LNCaP clone FGC (cell line): ENCODE measurements around the gene MAML3.

ENCODE experiments used
- DNase-seq: peaks from one replicate; pipeline ENCODE4 v3.0.0-alpha.2; 2011; ENCODE audit warnings: low read depth
- H3K4me3 ChIP-seq: 2 replicates; pipeline ENCODE4 v1.5.1; 2011; ENCODE audit warnings: mild to moderate bottlenecking, low read depth, low read length, control low read depth
- CTCF ChIP-seq: IDR thresholded peaks from 2 replicates; pipeline ENCODE4 v1.5.1; 2012; ENCODE audit warnings: mild to moderate bottlenecking; ENCODE audit not compliant: control insufficient read depth, insufficient read depth; ENCODE audit errors: extremely low read depth

Gene MAML3

GRCh38 chr4:139763672-139764071, 390.3 kb downstream of the MAML3 start:
- DNase-seq = no peak

GRCh38 chr4:139763205-139763604, 390.8 kb downstream of the MAML3 start:
- H3K4me3 ChIP-seq = no peak overlapping the region
- no peak for DNase-seq
- no peak for TF ChIP-seq CTCF

More at GRCh38 chr4:139763672-139764071, 390.3 kb downstream of the MAML3 start:
- no peak for TF ChIP-seq CTCF
- H3K4me3 ChIP-seq = no peak overlapping the region

GRCh38 chr4:139762720-139763119, 391.3 kb downstream of the MAML3 start:
- TF ChIP-seq CTCF = no peak
- DNase-seq = no peak
- no peak overlapping the region for H3K4me3 ChIP-seq

- H3K4me3 ChIP-seq = no peak overlapping the region
- DNase-seq = no peak
- no peak for TF ChIP-seq CTCF
Measured at GRCh38 chr4:139761461-139761860, 392.5 kb downstream of the MAML3 start.

- no peak for TF ChIP-seq CTCF
- no peak overlapping the region for H3K4me3 ChIP-seq
- no peak for DNase-seq
Measured at GRCh38 chr4:139760567-139760966, 393.4 kb downstream of the MAML3 start.

- no peak for TF ChIP-seq CTCF
- DNase-seq = no peak
- H3K4me3 ChIP-seq = no peak overlapping the region
Measured at GRCh38 chr4:139759097-139759496, 394.9 kb downstream of the MAML3 start.

- no peak for TF ChIP-seq CTCF
- DNase-seq = no peak
- no peak overlapping the region for H3K4me3 ChIP-seq
Measured at GRCh38 chr4:139756391-139757180, 397.4 kb downstream of the MAML3 start.
